Astrocyte (in vitro differentiated cells and primary cell): ENCODE data around the gene PRM3.

Source experiments
- CTCF ChIP-seq: IDR thresholded peaks from 2 replicates; pipeline ENCODE4 v1.5.1; 2011; ENCODE audit warnings: low read depth, mild to moderate bottlenecking, inconsistent platforms, low read length, moderate library complexity; ENCODE audit not compliant: insufficient read depth
- EZH2 ChIP-seq: IDR thresholded peaks from 2 replicates; pipeline ENCODE4 v1.6.1; 2012; ENCODE audit warnings: mild to moderate bottlenecking, low read length, inconsistent platforms; ENCODE audit not compliant: insufficient read depth

DNA sequence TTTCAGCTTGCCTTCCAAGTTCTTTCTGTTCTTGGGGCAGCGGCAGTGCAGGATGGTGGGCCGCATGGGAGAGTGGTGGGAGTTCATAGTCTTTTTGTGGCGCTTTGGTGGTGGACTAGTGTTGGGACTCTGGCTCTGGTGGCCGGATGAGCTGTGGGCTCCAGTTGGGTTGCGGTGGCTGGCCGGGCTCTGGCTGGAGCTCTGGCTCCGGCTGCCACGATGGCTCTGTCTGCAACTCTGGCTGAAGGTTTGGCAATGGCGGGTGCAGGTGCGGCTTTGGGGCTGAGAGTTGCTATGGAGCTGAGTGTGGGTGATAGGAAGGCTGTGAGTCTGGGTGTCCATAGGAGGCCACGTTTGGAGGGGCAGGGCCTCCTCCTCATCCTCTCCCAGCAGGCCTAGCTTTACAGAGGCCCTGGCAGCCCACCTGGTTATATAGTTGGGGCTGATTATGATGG, 4.5 kb downstream of the PRM3 start, which contains the start of gene TNP2:
- TF ChIP-seq EZH2 (no peak), CTCF (no peak)
